ENCODE data around the gene MSH5. TPM values are rescaled to one million over a fixed set of nuclear protein-coding genes. Genes with fewer than 3 reads are reported as not detected.
A peak's percentile ranks its signal among the peaks of the same experiment; 100 is the strongest.

The MSH5 gene
- total and polyA plus RNA-seq, 9 of the 15 experiments (the other 6 are each of a cell fraction or from before 2014, with no cell fraction given), result 12.5 to 104 (median 46.6) TPM

DNA sequence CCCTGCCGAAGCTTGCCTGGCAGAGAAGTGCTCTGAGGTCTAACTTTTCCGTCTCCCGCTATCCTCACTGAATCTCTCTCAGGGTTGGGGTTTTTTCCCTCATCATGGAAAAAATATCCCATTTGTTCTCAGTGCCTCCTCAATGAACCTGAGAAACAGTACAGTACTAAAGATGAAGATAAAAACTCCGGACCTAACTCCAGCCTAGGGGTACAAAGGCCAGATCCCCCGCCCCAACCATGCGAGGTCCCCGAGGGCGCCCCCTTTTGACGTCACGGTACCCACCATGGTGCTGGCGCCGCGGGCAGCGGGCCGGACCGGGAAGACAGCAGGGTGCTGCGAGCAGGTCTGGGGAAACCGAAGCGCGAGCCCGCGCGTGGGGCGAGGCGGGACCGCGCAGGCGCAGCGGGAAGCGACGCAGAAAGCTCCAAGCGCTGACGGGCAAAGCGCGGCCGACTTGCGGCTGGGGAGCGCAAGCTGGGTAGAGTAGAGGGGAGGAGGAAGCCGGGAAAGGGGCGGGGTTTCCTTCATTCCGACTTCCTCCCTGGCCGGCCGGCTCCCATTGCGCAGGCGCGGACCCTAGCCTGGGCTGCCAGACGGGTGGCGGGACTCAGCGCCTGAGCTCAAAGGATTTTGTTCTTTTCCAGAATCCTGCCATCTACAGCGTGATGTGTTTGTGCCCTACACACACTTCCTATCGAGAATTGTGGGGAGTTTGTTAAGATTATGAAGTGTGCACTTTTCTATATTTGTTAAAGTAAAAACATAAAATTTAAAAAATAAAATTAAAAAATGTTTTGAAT lies 66.9 kb downstream of the MSH5 start, which contains the start of gene LSM2 (continued):
- TF ChIP-seq NFIX (CRISPR knock-in tag; IDR thresholded peaks at IDR 0.05; ENCODE audit: low read depth), result no peak
- TF ChIP-seq TBL1XR1 (IDR thresholded peaks at IDR 0.05; ENCODE audit: low read length in 2 of 2), result peak in 1 of 2 experiments; percentile 75; a peak in 1 of 4 replicates
- TF ChIP-seq ZNF217 (CRISPR knock-in tag; IDR thresholded peaks at IDR 0.05), result no peak
- TF ChIP-seq, protein P1, sequence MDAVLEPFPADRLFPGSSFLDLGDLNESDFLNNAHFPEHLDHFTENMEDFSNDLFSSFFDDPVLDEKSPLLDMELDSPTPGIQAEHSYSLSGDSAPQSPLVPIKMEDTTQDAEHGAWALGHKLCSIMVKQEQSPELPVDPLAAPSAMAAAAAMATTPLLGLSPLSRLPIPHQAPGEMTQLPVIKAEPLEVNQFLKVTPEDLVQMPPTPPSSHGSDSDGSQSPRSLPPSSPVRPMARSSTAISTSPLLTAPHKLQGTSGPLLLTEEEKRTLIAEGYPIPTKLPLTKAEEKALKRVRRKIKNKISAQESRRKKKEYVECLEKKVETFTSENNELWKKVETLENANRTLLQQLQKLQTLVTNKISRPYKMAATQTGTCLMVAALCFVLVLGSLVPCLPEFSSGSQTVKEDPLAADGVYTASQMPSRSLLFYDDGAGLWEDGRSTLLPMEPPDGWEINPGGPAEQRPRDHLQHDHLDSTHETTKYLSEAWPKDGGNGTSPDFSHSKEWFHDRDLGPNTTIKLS (IDR thresholded peaks at IDR 0.05; ENCODE audit: borderline replicate concordance, low read depth), result peak; percentile 79
- peak; percentile 13; the same call in 1 of the 2 replicates for TF ChIP-seq ZNF239 (CRISPR knock-in tag; IDR thresholded peaks at IDR 0.05)
- no peak for TF ChIP-seq SMARCA5 (IDR thresholded peaks at IDR 0.05)
- TF ChIP-seq ZKSCAN1 (IDR thresholded peaks at IDR 0.05; ENCODE audit: low read depth, low read length), result peak; percentile 53
- peak; percentile 94 for TF ChIP-seq ATF7 (IDR thresholded peaks at IDR 0.05)
- TF ChIP-seq, protein P2, sequence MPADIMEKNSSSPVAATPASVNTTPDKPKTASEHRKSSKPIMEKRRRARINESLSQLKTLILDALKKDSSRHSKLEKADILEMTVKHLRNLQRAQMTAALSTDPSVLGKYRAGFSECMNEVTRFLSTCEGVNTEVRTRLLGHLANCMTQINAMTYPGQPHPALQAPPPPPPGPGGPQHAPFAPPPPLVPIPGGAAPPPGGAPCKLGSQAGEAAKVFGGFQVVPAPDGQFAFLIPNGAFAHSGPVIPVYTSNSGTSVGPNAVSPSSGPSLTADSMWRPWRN (IDR thresholded peaks at IDR 0.05; ENCODE audit: low read depth), result peak; percentile 23; the same call in 1 of the 2 replicates
- TF ChIP-seq PRMT5 (CRISPR knock-in tag; IDR thresholded peaks at IDR 0.05), result no peak; the same call in 1 of the 2 replicates
- no peak for TF ChIP-seq CBFA2T3 (IDR thresholded peaks at IDR 0.05)
- TF ChIP-seq MECOM (CRISPR knock-in tag; IDR thresholded peaks at IDR 0.05), result no peak
- 0 out of 2 replicates have a peak, but pooled peaks have one; percentile 79 for TF ChIP-seq FOXK1 (CRISPR knock-in tag; IDR thresholded peaks at IDR 0.05; ENCODE audit: borderline replicate concordance)
- TF ChIP-seq IRF2 (CRISPR knock-in tag; IDR thresholded peaks at IDR 0.05), result no peak
- TF ChIP-seq MTF1 (CRISPR knock-in tag; IDR thresholded peaks at IDR 0.05; ENCODE audit: borderline replicate concordance), result no peak
- no peak for TF ChIP-seq ZNF77 (CRISPR knock-in tag; IDR thresholded peaks at IDR 0.05)
- no peak for TF ChIP-seq CBX8 (IDR thresholded peaks at IDR 0.05; ENCODE audit: borderline replicate concordance, extremely low read depth, low read depth, low read length, poor library complexity, severe bottlenecking)
- peak; percentile 82; the same call in 1 of the 2 replicates for TF ChIP-seq ZNF586 (CRISPR knock-in tag; conservative IDR thresholded peaks at IDR 0.05)
- TF ChIP-seq ZNF316 (IDR thresholded peaks at IDR 0.05), result 0 out of 2 replicates have a peak, but pooled peaks have one; percentile 19
- no peak for TF ChIP-seq ZNF224 (CRISPR knock-in tag; IDR thresholded peaks at IDR 0.05)
- TF ChIP-seq ZNF146 (CRISPR knock-in tag; IDR thresholded peaks at IDR 0.05; ENCODE audit: unreplicated experiment), result no peak
- no peak for TF ChIP-seq BCL6 (CRISPR knock-in tag; IDR thresholded peaks at IDR 0.05)
- TF ChIP-seq ZNF717 (CRISPR knock-in tag; IDR thresholded peaks at IDR 0.05), result no peak
- peak; percentile 88; the same call in 1 of the 2 replicates for TF ChIP-seq ZBTB17 (CRISPR knock-in tag; IDR thresholded peaks at IDR 0.05)
- TF ChIP-seq, protein P3, sequence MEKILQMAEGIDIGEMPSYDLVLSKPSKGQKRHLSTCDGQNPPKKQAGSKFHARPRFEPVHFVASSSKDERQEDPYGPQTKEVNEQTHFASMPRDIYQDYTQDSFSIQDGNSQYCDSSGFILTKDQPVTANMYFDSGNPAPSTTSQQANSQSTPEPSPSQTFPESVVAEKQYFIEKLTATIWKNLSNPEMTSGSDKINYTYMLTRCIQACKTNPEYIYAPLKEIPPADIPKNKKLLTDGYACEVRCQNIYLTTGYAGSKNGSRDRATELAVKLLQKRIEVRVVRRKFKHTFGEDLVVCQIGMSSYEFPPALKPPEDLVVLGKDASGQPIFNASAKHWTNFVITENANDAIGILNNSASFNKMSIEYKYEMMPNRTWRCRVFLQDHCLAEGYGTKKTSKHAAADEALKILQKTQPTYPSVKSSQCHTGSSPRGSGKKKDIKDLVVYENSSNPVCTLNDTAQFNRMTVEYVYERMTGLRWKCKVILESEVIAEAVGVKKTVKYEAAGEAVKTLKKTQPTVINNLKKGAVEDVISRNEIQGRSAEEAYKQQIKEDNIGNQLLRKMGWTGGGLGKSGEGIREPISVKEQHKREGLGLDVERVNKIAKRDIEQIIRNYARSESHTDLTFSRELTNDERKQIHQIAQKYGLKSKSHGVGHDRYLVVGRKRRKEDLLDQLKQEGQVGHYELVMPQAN (IDR thresholded peaks at IDR 0.05; ENCODE audit: borderline replicate concordance), result peak; percentile 95
- TF ChIP-seq SOX6 (IDR thresholded peaks at IDR 0.05), result peak; percentile 55; the same call in 1 of the 2 replicates
